ENCODE results near the gene GRM4.

GRM4 gene

DNA sequence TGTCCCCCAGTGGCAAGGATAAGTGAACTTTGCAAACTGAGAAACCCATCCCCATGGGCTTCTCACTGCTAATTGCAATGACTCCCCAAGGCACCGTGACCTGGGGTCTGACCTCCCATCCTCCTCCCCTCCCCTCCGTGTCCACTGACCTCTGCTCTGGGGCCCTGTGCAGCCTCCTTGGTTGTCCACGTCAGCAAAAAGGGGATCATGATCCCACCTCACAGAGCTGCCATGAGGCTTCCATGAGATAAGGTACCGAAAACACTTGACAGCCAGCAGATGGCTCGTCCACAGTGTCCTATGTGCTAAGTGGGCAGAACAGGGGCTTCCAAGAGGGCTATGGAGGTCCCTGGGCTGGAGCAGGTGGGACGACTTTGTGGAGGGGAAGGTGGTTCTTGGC, 104.5 kb downstream of the GRM4 start:
- no peak for DNase-seq (ENCODE audit: low spot score)

DNA sequence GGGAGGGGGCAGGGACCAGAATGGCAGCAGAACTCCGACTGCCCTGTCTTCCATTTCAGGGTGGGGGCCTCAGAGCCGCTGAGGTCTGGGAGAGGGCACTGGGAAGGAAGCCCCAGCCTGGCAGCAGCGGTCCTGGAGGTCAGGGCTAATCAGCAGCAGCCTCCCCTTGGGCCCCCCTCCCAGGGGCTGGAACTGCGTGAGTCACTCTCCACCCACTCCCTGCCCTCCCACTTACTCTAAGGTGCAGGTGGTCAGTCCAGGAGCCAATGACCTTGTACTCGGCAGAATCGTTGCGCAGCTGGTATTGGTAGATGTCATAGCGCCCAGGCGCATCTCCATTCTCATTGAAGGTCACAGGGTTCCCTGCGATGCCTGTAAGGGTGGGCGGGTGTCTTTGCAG, 105.9 kb downstream of the GRM4 start:
- DNase-seq (ENCODE audit: low spot score), result no peak

DNA sequence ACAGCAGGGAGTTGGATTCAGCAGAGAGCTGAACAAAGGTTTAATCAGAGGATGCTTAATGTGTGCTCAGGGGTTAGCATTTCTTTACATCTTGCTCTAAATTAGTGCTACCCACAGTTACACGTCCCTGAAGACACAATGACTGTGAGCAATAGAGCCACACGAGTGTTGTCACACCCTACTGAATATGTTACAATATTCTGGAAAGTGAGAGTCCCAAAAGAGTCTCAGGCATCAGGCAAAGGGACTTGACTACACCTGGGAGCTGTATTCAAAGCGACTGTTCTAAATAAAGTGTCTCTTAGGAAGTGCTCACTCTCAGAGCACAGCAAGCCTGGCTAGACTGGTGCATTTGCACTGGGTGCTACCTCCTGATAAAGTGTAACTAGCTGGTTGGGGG, 108.7 kb downstream of the GRM4 start:
- DNase-seq (ENCODE audit: low spot score), result no peak

DNA sequence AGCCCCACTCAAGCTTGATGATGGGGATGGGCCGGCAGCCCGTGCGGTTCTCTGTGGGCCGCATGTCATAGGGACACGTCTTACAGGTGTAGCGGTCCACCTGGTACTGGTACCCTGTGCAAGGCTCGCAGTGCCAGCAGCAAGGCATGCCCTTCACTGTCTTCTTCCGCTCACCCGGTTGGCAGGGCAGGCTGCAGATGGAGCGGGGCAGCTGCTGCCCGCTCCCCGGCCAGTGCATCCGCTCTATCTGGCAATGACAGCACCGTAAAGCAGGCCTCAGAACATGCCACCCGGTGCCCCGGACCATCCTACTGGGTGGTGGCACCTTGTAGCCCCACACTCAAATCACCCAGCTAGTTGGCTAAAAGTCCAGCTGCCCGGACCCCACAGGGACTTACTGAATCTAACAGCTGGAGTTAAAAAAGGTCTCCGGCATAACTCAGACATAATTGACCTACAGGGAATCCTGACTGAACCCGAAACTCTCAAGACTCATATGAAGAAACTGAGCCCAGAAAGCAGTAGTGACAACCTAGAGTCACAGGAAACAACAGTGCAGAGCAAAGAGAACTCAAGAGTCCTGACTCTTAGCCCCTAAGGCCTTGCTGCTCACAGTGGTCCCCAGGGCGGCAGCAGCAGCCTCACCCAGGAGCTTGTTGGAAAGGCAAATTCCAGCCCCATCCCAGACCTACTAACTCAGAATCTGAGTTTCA, 109.4 kb downstream of the GRM4 start:
- DNase-seq (ENCODE audit: low spot score), result no peak

DNA sequence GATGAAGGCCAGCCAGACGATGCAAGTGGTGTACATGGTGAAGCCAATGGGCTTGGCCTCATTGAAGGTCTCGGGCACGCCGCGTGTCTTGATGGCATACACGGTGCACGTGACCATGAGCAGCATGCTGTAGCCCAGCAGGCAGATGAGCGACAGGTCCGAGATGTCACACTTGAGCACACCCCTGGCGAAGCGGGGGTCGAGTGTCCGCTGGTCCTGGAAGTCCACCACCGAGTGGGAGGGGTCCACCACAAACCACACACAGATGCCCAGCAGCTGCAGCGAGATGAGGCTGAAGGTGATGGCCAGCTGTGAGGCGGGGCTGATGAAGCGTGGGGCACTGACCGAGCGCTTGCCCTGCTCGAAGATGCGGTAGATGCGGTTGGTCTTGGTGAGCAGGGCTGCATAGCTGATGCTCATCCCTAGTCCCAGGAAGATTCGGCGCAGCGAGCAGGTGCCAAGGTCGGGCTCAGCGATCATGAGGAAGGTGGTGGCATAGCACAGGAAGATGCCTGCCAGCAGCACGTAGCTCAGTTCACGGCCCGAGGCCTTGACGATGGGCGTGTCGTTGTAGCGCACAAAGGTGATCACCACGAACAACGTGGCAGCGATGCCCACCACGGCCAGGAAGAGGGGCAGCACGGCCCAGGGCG, 110.1 kb downstream of the GRM4 start:
- DNase-seq (ENCODE audit: low spot score), result no peak

DNA sequence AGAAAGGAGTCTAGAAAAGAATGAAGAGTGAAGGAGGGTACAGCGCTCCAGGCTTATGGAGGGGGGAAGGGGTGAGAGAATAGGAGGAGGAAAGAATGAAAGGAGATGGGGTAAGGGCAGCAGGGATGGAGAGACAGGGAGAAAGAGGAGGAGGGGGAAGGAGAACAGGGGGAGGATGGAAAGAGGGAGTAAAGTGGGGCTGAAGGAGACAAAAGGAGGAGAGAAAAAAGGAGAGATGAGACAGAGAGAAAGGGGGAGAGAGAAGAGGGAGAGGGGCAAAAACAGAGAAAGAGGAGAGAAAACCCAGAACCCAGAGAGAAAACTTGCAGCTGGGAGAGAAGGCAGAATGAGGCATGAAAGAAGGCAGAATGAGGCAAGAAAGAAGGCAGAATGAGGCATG, 110.7 kb downstream of the GRM4 start:
- DNase-seq (ENCODE audit: low spot score), result no peak

DNA sequence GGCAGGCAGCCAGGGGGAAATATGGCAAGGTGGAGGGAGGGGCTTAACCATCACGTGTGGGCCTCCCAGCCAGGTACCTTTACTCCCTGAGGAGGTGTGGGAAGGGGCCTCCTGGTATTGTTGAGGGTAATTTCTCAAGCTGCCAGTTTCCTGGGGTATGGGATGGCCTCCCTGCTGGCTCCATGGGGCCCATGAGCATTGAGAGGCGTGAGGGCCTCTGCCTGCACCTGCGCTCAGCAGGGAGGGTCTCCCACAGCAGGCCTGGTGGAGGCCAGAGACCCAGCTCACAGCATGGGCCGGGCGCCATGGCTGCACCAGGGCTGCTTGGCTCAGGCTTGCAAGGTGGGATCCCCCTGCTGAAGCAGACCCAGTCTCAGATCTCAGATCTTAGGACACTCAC, 113.0 kb downstream of the GRM4 start:
- DNase-seq (ENCODE audit: low spot score), result no peak

DNA sequence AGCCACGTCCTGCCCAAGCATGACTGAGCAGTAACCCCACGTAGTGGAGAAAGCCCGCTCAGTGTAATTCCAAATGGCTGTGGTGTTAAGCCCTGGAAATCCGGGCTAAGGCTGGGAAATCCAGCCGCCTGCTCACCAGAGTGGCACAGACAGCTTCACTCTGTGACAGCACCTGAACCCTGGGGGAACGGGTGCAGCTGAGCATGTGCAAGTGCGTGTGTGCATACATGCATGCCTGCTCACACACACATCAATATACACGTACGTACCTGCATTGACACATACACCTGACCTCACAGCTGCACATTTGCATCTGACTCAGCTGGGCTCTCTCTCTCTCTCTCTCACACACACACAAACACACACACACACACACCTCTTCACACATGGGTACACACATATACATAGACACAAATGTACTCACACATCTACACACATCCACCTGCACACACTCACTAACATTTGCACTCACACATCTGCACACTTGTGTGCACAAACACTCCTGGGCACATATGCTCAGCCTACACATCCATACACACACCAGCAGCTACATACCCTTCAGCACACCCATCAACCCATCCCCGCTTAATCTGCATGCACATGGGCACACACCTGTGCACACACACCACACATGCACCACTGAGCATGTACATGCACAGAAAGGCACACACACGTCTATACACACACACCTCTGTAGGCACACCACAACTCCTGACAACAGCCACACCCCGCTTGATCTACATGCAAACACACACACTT, 114.1 kb downstream of the GRM4 start:
- DNase-seq (ENCODE audit: low spot score), result no peak

DNA sequence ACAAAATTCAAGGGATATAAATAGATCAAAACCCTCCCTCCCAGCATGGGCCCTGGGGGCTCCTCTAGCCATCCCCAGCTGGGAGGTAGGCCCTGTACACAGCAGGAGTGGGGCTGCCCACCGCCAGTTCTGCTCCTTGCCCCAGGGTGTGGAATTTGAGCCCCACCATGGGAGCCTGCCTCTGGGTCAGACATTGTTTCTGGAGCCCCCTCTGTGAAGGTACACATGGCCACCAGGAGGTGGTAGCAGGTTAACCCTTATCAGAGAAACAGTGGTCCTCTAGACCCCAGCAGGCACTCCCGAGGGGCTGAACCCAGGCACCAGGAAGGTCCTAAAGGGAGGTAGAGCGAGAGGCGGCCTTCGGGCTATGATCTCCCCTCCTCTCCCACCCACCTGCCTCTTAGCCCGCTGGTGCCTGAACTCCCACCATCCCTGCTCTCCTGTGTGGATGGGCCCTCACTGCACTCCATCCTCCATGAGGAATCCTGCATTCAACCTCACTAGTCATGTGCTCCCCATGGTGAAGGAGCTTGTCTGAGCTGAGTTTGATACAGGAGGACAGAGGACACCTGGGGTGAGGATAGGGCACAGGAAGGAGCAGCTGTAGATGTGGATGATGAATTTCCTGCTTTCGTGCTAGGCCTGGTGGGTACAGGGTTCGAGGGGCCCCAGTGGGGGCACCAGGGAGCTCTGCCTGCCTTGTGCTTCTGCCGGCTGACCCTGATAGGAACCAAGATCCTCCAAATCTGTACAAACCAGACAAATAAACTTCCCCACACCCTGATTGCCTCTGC, 114.9 kb downstream of the GRM4 start:
- DNase-seq (ENCODE audit: low spot score), result no peak

DNA sequence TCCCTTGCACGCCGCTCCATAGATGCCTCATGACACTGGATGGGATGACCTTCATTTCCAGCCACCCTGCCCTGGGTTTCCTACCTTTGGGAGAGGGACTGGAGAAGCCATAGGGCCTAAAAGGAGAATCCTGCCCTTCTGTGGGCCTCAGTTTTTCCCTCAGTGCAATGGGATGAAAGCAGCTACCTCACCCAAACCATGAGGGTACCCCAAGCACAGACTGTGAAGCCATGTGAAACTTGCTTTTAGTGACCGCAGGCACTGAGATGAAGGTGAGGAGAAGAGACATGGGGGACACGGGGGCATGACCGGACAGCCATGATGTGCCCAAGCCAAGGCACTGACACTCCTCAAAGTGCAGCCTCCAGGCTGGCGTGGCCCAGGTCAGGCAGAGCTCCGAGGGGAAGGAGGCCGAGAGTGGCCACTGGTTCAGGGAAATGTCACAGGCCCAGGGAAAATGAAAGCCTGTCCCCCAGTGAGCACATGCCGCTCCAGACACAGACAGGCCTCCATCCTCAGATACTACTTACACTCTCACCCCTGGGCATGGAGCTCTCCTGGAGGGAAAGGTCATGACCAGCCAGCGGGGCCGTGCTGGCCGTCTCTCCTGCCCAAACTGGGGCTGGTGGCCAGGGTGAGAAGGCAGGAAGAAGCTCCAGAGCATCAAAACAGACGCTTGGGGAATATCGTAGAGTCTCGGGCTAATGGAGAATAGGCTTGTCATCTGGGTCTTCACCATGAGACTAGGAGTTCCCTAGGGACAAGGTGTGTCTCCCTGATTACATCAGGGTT, 116.2 kb downstream of the GRM4 start:
- no peak for DNase-seq (ENCODE audit: low spot score)

DNA sequence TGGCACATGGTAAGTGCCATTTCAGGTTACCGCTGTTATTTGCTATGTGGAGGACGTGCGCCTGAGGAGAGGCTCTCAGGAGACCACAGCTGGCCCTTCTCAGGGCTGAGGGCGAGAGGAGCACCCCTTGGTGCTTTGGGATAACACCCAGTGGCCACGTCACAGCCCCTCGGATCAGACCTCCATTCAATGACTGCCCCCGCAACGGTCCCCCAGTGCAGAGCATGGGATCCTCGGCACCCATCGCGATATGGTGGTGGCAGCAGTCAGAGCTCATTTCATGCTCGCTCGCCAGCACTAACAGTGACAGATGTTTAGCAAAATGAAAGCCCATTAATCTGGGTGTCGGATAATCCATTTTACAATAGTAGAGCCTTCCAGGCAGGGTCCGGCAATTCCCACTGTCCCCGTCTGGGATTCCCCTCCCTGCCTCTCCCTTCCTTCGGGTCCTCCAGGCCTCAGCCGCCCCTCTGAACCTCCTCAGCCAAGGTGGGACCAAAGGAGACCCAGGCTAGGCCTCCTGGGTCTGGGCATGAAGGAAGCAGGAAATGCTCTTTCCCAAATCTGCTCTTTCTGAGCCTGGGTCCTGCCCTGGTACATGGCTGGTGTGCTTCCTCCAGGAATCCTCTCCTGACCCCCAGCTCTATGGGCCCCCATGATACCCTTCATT, 117.1 kb downstream of the GRM4 start:
- DNase-seq (ENCODE audit: low spot score), result no peak

DNA sequence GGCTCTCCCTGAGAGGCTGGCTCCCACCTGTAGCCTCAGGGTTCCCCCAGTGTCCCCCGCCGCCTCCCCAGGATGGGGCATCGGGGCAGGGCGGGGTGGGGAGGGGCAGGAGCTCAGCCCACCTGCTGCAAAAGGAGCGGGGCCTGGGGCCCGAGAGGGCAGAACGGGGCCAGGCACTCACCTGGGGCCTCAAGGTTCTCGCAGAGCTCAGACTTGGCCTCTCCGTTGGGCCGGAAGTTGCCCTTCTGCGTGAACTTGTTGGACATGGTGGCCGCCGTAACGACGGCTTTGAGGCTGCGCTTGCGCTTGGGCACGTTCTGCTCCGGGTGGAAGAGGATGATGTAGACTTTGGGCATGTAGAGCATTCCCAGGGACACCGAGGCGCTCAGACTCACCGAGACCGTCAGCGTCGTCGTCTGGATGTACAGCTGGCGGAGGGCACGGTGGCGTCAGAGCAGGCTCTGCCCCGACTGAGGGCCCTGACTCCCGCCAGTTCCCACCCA, 117.9 kb downstream of the GRM4 start:
- no peak for DNase-seq (ENCODE audit: low spot score)

DNA sequence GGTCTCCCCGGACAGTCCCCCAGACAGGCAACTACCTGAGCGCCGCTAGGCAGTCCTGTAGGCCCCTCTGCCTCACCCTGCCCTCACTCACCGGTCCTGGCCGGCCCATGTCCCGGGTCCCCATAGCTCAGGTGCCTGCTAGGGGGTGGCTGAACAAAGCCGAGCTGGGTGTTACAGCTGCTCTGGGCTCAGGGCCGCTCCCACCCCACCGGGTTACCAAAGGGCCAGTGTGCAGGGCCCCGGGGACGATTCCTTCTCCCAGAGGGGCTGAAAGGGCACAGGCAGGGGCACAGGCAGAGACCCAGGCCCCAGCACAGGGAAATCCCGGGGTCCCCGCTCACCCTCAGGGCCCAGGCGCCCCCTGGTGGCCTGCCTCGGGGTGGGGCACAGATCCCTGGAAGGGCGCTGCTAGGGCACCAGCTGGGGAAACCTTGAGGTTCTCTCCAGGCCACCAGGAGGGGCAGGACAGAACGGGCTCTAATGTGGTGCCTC, 118.4 kb downstream of the GRM4 start:
- DNase-seq (ENCODE audit: low spot score), result peak; percentile 20

DNA sequence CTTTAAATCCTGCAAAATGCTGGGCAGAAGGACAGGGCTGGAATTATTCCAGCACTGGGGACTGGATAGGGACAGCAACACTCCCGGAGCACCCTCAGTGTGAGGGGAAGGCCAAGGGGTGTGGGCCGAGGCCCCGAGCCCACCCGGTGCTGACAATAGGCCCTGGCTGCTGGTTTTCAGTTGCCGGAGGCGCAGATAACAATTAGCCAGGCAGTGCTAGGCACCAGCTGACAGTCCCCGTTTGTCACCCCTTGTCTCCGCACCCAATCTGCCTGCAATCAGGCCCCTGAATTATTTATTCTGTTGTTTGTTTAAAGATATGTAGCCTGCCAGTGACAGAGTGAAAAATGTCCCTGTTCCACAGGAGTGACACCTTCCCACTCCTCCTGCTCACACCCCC, 120.0 kb downstream of the GRM4 start:
- DNase-seq (ENCODE audit: low spot score), result no peak

DNA sequence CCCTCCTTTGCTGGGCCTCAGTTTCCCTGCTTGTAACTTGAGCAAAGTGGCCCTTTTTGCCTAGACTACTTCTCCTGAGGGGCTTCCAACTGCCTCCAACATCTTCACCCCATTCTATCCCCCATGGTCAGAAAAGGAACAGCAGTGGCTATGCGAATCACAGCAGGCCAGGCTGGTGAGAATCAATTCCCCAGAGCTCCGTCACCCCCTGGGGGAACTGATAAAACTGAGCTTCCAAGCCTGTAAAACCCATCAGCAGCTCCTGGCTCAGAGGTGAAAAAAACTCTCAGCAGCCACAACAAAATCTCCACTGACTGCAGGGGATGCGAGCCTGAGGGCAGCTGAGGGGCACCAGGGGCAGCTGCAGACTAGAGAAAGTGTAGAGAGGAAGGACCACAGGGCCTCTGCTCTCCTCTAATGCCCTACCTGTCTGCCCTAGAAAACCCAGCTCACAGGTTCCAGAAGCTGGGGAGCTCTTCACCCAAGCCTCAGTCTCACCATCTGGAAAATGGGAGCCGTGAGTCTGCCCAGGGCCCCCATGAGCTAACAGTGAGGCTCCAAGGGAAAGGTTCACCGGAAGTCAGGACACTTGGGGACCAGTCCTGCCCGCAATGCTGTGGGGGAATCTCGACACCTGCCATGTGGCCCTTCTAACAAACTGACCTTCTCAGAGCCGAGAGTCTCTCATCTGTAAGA, 120.6 kb downstream of the GRM4 start:
- no peak for DNase-seq (ENCODE audit: low spot score)

DNA sequence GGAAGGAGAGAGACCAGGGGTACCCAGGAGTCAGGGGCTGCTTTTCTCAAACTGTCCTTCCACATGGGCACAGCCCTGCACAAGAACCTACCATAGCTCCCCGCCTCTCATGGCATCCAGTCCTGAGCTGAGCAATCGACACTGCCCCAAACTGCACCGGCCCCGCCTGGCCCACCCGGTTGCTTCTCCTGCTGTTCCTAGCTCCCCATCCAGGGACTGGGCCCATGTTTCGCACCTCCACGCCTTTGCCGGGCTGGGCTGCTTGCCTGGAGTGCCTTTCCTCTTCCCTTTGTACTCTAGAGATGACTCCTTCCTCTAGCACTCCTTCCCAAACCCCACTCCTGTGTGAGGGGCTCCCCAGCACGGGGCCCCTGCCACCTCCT, 123.0 kb downstream of the GRM4 start:
- no peak for DNase-seq (ENCODE audit: low spot score)

DNA sequence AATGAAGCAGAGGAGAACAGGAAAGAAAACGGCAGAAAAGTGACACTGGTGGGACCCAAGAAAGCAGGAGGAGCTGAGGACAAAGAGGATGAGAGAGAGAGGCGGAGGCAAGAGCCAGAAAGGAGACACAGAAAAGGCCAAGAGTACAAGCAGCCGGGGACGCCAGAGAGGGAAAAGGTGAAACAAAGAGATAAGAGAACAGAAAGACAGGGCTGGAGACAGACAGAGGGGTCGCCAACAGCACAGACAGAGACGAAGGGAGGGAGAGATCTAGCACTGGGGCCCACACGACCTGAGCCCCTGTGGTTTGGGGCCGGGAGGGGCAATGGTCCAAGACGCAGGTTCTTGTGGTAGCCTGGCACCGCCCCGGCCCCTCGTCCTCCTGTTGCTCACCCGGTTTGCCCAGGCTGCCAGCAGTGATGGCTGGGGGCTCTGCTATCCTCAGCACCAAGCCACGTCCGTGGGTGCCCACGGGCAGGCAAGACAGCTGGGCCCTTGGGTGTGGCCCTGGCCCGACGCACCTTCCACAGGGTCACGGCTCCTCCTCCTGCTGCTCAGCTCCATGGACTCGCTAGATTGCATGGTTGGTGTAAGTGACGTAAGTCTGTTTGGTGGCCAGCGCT, 123.5 kb downstream of the GRM4 start:
- DNase-seq (ENCODE audit: low spot score), result no peak

DNA sequence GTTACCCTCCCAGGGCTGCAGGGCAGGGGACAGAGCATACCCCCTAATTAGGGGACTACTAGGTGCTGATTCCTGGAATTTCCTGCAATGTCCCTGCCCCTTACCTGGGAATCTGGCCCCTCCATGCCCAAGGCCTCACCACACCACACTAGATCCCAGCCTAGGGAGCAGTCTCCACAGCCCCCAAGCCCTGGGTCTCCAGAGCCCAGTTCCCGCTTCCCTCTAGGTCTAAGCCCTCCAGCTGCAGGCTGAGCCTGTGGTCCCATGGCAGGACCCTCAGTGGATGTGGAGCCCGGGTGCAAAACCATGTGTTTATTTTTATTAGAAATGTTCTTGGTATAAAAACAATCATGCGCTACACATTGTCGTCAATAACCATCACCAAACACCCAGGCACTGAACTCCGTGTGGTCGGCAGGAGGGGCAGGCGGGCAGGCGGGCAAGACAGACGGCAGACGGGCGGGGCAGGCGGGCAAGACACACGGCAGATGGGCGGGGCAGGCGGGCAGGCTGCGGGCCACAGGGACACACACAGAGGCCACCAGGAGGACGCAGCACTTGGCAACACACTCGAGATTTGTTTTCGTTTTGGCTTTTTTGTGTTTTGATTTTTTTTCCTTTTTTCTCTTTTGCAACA, 124.2 kb downstream of the GRM4 start:
- DNase-seq (ENCODE audit: low spot score), result no peak

Measured in hematopoietic multipotent progenitor cell treated with erythropoietin and hydrocortisone succinate and interleukin-3 and kit ligand, for 17 days (in vitro differentiated cells).